Left lung (tissue), 10 donors: Measurements from ENCODE around the gene HTR4. TPM values are rescaled to one million over a fixed set of nuclear protein-coding genes. Genes with fewer than 3 reads are reported as not detected.

Source experiments
- ATAC-seq: fragments of 200-7000 bp; cut with Tn5 transposase; one replicate; pipeline ENCODE4 v1.9.1; 2020; ENCODE audit warnings: moderate library complexity
- DNase-seq, 4 donors: peaks; one replicate each; pipeline ENCODE4 v3.0.0-alpha.2; 2013 to 2020
- H3K27ac ChIP-seq, 2 donors: fragments of 200-600 bp; sonication (generic) in 1 of 2; one replicate each; pipeline versions ENCODE4 v1.5.0 to v1.8.0; 2020 to 2021
- H3K27me3 ChIP-seq, 2 donors: fragments of 200-600 bp; sonication (generic) in 1 of 2; one replicate each; pipeline versions ENCODE4 v1.5.0 to v1.8.0; 2020 to 2021
- H3K36me3 ChIP-seq, 2 donors: fragments of 200-600 bp; sonication (generic) in 1 of 2; one replicate each; pipeline versions ENCODE4 v1.5.0 to v1.8.0; 2020 to 2021
- H3K4me1 ChIP-seq, 2 donors: fragments of 200-600 bp; one replicate each; pipeline ENCODE4 v1.8.0; 2021
- H3K4me3 ChIP-seq, 2 donors: fragments of 200-600 bp; sonication (generic) in 1 of 2; one replicate each; pipeline versions ENCODE4 v1.5.0 to v1.8.0; 2020 to 2021; ENCODE audit warnings: mild to moderate bottlenecking in 1 of 2
- H3K9me3 ChIP-seq, 2 donors: fragments of 200-600 bp; sonication (generic) in 1 of 2; one replicate each; pipeline versions ENCODE4 v1.5.0 to v1.8.0; 2020 to 2021
- intact Hi-C, 2 donors: fragments of 100-400 bp; cut with DNase I; formaldehyde crosslinking; loops; one replicate each; pipeline versions ENCODE4 v1.11.2 to v1.14.2; 2022
- polyA plus RNA-seq, 6 donors: library from polyadenylated mRNA; unstranded; fragments of 120-200 nt; gene quantifications; one replicate each; pipeline ENCODE4 v1.2.1, GENCODE V29; 2013; ENCODE audit not compliant: insufficient read length in 6 of 6
- total RNA-seq, 2 donors: library from RNA; stranded (reverse); fragmentation: NEBNext Ultra II Directional; extraction: Animal tissue kit (Norgen Biotek cat#: 25700); gene quantifications; one replicate each; pipeline ENCODE4 v1.2.1, GENCODE V29; 2021
- TF ChIP-seq, protein P1 (sequence below), 2 donors: fragments of 200-600 bp; sonication (generic) in 1 of 2; IDR thresholded peaks; one replicate each; pipeline versions ENCODE4 v1.5.0 to v1.8.0; 2021; ENCODE audit warnings: antibody characterized with exemption in 2 of 2
- donor health status: DM: no; HTN: yes; CAD: no.
- donor health status: DM: no; HTN: no; CAD: no.

The HTR4 gene
- total and polyA plus RNA-seq, 8 donors, result 0.38 to 1.5 (median 0.76) TPM; not detected in 2

DNA sequence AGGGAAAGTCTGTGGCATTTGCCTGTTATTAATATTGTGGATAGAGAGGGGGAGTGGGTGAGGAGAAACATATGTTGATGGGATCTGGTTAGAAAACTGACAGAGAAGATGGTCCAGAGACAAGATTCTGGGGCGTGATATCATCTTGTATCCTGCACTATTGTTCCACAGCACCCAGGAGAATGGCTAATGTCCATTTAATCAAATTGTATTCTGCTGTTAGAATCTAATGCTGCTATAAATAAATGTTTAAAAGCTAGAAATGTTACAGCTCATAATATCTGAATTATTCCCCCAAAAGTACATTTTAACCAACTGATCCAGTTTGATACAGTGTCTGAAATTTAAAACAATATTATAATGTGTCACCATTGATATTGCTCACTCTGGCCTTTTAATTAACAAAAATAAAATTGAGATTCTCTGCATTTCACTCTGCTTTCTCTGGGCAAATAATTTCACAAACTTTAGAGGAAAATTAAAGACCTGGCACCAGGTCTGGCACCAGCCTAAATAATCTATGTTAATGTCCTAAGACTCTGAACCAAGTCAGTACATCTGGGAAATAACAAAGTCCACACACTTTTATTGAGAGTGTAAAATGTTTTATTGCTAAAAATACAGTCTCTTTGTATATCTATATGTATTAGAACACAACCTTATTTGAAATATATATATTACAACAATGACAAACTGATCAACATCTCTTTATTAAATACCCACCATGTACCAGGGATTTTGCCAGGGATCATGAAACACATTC is 18.8 kb downstream of the HTR4 start:
- no peak for ATAC-seq

DNA sequence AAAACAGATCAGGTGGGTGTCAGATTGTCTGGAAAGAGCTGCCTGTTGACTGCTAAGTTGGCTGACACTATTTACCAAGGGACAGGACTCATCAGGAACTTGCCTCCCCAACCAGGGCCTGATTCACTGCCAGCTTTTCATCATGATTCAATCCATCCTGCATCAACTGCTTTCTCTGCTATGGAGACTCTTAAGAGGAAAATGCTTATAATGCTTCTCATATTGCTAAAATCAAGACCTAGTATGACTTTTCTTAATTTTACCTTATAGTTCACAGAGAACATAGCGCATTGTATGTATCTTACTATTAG is 21.3 kb downstream of the HTR4 start:
- Histone ChIP-seq H3K4me1 (no peaks in the 10 kb centered on the region), H3K4me3 (no peak overlapping the region), H3K9me3 (no peaks in the 10 kb centered on the region), H3K27ac (no peak overlapping the region), H3K36me3 (no peaks in the 10 kb centered on the region), H3K27me3 (peaks cover 0 to 6% of the 10 kb centered on the region in 2 donors)
- ATAC-seq (no peak), DNase-seq (no peak)
- TF ChIP-seq, protein P1, sequence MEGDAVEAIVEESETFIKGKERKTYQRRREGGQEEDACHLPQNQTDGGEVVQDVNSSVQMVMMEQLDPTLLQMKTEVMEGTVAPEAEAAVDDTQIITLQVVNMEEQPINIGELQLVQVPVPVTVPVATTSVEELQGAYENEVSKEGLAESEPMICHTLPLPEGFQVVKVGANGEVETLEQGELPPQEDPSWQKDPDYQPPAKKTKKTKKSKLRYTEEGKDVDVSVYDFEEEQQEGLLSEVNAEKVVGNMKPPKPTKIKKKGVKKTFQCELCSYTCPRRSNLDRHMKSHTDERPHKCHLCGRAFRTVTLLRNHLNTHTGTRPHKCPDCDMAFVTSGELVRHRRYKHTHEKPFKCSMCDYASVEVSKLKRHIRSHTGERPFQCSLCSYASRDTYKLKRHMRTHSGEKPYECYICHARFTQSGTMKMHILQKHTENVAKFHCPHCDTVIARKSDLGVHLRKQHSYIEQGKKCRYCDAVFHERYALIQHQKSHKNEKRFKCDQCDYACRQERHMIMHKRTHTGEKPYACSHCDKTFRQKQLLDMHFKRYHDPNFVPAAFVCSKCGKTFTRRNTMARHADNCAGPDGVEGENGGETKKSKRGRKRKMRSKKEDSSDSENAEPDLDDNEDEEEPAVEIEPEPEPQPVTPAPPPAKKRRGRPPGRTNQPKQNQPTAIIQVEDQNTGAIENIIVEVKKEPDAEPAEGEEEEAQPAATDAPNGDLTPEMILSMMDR (IDR thresholded peaks at IDR 0.05), result no peak
- intact Hi-C loops, result no loop called here

More for the DNA sequence above, 18.8 kb downstream of the HTR4 start:
- DNase-seq, result no peak
- Histone ChIP-seq H3K27me3 (peaks cover 0 to 6% of the 10 kb centered on the region in 2 donors), H3K9me3 (no peaks in the 10 kb centered on the region), H3K4me1 (no peaks in the 10 kb centered on the region), H3K36me3 (no peaks in the 10 kb centered on the region), H3K27ac (no peak overlapping the region), H3K4me3 (no peak overlapping the region)
- TF ChIP-seq, protein P1 (IDR thresholded peaks at IDR 0.05), result no peak
- intact Hi-C loops, result no loop called here

DNA sequence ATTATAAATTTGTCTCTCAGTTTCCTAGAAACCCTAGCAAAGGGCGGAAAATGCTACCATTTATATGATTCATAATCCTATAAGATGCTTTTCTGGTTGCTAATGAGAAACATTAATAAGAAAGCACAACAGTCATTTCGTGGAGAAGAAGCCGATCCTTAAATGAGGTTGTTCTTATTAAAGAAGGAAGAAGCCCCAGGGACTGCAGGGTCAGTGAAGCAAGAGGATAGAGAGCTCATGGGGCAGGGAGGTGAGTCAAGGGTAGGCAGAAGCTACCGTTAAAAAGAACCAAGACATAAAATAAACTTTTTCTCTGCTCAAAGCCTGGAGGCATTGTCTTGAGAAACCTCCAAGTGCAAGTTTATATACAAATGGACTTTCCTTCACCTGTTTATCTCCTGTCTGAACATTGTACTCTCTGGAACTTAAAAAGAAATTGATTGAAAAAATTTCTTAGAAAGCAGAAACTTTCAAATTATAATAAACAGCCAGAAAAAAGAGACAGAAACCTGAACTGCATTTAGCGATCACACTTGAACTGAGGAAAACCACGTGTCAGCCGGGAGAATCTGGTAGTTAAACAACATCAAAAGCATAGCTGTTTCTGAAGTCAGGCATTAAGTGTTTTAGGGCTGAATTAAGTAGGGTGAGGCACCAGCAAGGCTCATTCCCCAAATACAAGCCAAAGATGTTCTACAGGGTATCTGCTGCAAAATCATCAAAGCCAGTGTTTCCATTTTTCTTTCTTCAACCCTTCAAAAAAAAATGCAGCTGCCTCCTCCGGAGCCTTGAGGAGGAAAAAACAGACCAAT is 21.9 kb downstream of the HTR4 start:
- Histone ChIP-seq H3K4me3 (no peak overlapping the region), H3K4me1 (no peaks in the 10 kb centered on the region), H3K27me3 (peaks cover 0 to 6% of the 10 kb centered on the region in 2 donors), H3K9me3 (no peaks in the 10 kb centered on the region), H3K27ac (no peak overlapping the region), H3K36me3 (no peaks in the 10 kb centered on the region)
- no peak for DNase-seq
- intact Hi-C loops, result no loop called here
- TF ChIP-seq, protein P1 (IDR thresholded peaks at IDR 0.05), result no peak
- ATAC-seq, result peak; percentile 27

DNA sequence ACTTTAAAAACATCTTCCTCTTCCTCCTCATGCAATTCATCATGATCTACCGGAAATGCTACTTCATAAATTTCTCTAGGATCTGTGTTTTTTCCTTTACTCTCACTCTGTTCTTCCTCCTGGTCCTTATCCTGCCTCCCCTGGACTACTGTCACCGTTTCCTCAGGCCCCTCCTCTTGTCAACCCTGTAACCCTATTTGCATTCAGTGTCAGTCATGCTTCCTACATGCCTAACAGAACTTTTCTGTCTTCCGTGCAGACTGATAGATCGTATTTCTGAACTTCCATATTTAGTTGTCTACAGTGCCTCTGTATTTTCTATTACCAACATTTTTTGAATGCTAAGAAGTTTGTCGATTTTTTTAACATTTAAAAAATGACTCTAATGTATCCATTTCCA is 27.3 kb downstream of the HTR4 start:
- H3K4me1 ChIP-seq, result no peaks in the 10 kb centered on the region
- DNase-seq (no peak), ATAC-seq (no peak)
- peaks cover 0 to 9% of the 10 kb centered on the region in 2 donors for H3K27me3 ChIP-seq
- H3K9me3 ChIP-seq, result no peaks in the 10 kb centered on the region
- H3K4me3 ChIP-seq, result no peak overlapping the region
- H3K27ac ChIP-seq, result no peak overlapping the region
- no peaks in the 10 kb centered on the region for H3K36me3 ChIP-seq
- TF ChIP-seq, protein P1 (IDR thresholded peaks at IDR 0.05), result no peak
- intact Hi-C loops, result no loop called here

DNA sequence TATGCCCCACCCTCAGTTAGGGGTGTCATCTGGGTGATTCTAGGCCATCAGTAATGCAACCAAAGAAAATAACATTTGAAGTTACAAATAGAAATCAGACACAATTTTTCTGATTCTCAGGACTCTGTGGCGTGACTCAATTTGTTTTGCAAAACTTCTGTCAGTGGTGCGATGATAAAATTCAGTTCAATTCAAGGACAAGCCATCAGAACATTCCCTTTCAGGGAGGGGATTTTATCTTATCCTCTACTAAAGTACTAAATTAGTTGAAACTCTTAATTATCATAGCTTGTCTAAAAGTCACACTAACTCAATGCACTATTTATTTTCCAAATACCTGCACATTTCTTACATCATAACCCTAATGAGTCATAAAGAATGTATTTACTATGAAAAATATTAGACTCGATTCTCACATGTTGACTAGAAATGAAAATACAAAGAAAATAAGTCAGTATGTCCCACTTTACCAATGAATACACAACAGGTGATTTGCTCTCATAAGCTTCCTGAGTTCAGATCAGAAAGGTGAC is 28.2 kb downstream of the HTR4 start:
- H3K9me3 ChIP-seq, result no peaks in the 10 kb centered on the region
- no peaks in the 10 kb centered on the region for H3K36me3 ChIP-seq
- H3K4me1 ChIP-seq, result no peaks in the 10 kb centered on the region
- H3K27ac ChIP-seq, result no peak overlapping the region
- TF ChIP-seq, protein P1 (IDR thresholded peaks at IDR 0.05), result no peak
- DNase-seq (no peak), ATAC-seq (no peak)
- intact Hi-C loops, result no loop called here
- no peak overlapping the region for H3K4me3 ChIP-seq
- H3K27me3 ChIP-seq, result peaks cover 0 to 6% of the 10 kb centered on the region in 2 donors
